GM12878 (cell line): Measurements from ENCODE around the gene ELMOD3. TPM values are rescaled to one million over a fixed set of nuclear protein-coding genes. Genes with fewer than 3 reads are reported as not detected.

ENCODE experiments used
- ATAC-seq: fragments of 200-7000 bp; cut with Tn5 transposase; 3 replicates; pipeline ENCODE4 v1.9.1; 2020; ENCODE audit warnings: mild to moderate bottlenecking, moderate library complexity
- BruUV-seq: library from RNA; stranded (reverse); fragments of 400-500 nt; replicated peaks from 2 replicates; lab custom pipeline; 2021; lab: Mats Ljungman, UMichigan
- CTCF ChIA-PET: fragments of 300-600 bp; sonication (Branson Sonifier 250); formaldehyde crosslinking; extraction: SDS; loops from one replicate; lab custom pipeline; 2021; ENCODE audit warnings: inconsistent platforms; lab: Yijun Ruan, JAX
- POLR2A ChIA-PET: fragments of 350-600 bp; formaldehyde crosslinking; extraction: SDS; loops from one replicate; lab custom pipeline; 2021; ENCODE audit warnings: inconsistent platforms; lab: Charles Lee
- RAD21 ChIA-PET: fragments of 300-600 bp; sonication (Branson Sonifier 250); formaldehyde crosslinking; loops from one replicate; lab custom pipeline; 2023; ENCODE audit warnings: antibody characterized with exemption; ENCODE audit not compliant: unreplicated experiment; lab: Charles Lee
- SMC1A ChIA-PET: fragments of 300-600 bp; sonication (Branson Sonifier 250); formaldehyde crosslinking; loops from one replicate; lab custom pipeline; 2023; ENCODE audit not compliant: unreplicated experiment, uncharacterized antibody; lab: Charles Lee
- DNase-seq: peaks from one replicate; pipeline ENCODE4 v3.0.0-alpha.2; 2011; ENCODE audit warnings: low read depth, low spot score
- FAIRE-seq: peaks from 3 replicates; lab custom pipeline; 2011; peaks lifted over from hg19 to GRCh38; lab: Jason Lieb, UNC
- H2AFZ ChIP-seq: 2 replicates; pipeline ENCODE4 v1.6.0; 2011; ENCODE audit warnings: low read depth, low read length, control low read depth; ENCODE audit not compliant: control insufficient read depth
- H3K27ac ChIP-seq: 2 replicates; pipeline ENCODE4 v1.5.1; 2011; ENCODE audit warnings: control low read depth; ENCODE audit not compliant: control insufficient read depth, insufficient read depth
- H3K27me3 ChIP-seq, 2 experiments: replicated peaks in 1 of 2; 2 replicates each; pipeline versions ENCODE4 v1.6.0 to v1.6.1; 2011; ENCODE audit warnings: low read length in 1 of 2; ENCODE audit not compliant: control insufficient read depth in 2 of 2, insufficient read depth in 2 of 2
- H3K36me3 ChIP-seq, 2 experiments: 2 replicates each; pipeline ENCODE4 v1.5.1; 2011; ENCODE audit warnings: low read length in 1 of 2; ENCODE audit not compliant: control insufficient read depth in 2 of 2, insufficient read depth in 2 of 2
- H3K4me1 ChIP-seq: 2 replicates; pipeline ENCODE4 v1.6.1; 2011; ENCODE audit warnings: mild to moderate bottlenecking, low read length, moderate library complexity, mixed read lengths; ENCODE audit not compliant: control insufficient read depth, insufficient read depth
- H3K4me2 ChIP-seq: 2 replicates; pipeline ENCODE4 v1.6.0; 2011; ENCODE audit warnings: control low read depth; ENCODE audit not compliant: control insufficient read depth, insufficient read depth
- H3K4me3 ChIP-seq: fragments of 200-600 bp; sonication (generic); 2 replicates; pipeline ENCODE4 v1.5.1; 2016
- H3K79me2 ChIP-seq: 2 replicates; pipeline ENCODE4 v1.6.0; 2011; ENCODE audit warnings: low read length; ENCODE audit not compliant: control insufficient read depth, insufficient read depth
- H3K9ac ChIP-seq: 2 replicates; pipeline ENCODE4 v1.8.0; 2011; ENCODE audit warnings: low read length, control low read depth, mixed read lengths; ENCODE audit not compliant: control insufficient read depth, insufficient read depth
- H3K9me3 ChIP-seq: replicated peaks from 3 replicates; pipeline ENCODE4 v1.5.1; 2011; ENCODE audit warnings: mild to moderate bottlenecking, low read length; ENCODE audit not compliant: control insufficient read depth, insufficient read depth
- H4K20me1 ChIP-seq: 2 replicates; pipeline ENCODE4 v1.6.0; 2011; ENCODE audit not compliant: control insufficient read depth, insufficient read depth
- CHD2 ChIP-seq: IDR thresholded peaks from 2 replicates; pipeline ENCODE4 v1.6.1; 2011; ENCODE audit warnings: low read depth, low read length, improper control_type of control experiment, borderline replicate concordance
- ZNF687 ChIP-seq: fragments of 450-650 bp; IDR thresholded peaks from 2 replicates; pipeline ENCODE4 v1.6.1; 2017; ENCODE audit warnings: mild to moderate bottlenecking, moderate library complexity
- WGBS: methylation state at CpG from one replicate; pipeline ENCODE4 v1.1.6; 2016; ENCODE audit warnings: low lambda C conversion rate; ENCODE audit not compliant: insufficient replicate concordance, insufficient coverage; ENCODE audit errors: missing lambda C conversion rate; 5-methylcytosine and 5-hydroxymethylcytosine counted together
- in situ Hi-C: fragments of 300-500 bp; cut with MboI; formaldehyde crosslinking; loops from 9 replicates; pipeline ENCODE4 v1.14.3; 2018; ENCODE audit warnings: mixed read lengths
- intact Hi-C: fragments of 100-400 bp; cut with micrococcal nuclease; formaldehyde crosslinking; loops from one replicate; pipeline ENCODE4 v1.14.2; 2022; ENCODE audit not compliant: unreplicated experiment
- polyA plus RNA-seq, 11 experiments: library from polyadenylated mRNA; depleted of rRNA in 4 of 11; unstranded in 6 of 11; stranded (reverse) in 5 of 11; fragments of >200 nt; fragmentation: Nextera tagmentation in 4 of 11; fragmentation: Illumina TruSeq in 1 of 11; extraction: Ambion mirVana in 4 of 11; extraction: Trizol in 1 of 11; gene quantifications; 1 replicate in 1 of 11; 2 replicates in 10 of 11; pipeline versions ENCODE4 v1.2.1 to v1.2.3, GENCODE V29; 2011 to 2016; ENCODE audit warnings: inconsistent platforms in 2 of 11, missing spikeins in 2 of 11, low read depth in 1 of 11
- total RNA-seq, 4 experiments: library from RNA; depleted of rRNA in 3 of 4; stranded (reverse); fragments of >200 nt in 3 of 4; fragmentation: Illumina TruSeq in 1 of 4; extraction: Trizol in 1 of 4; gene quantifications; 2 replicates each; pipeline versions ENCODE4 v1.2.1 to v1.2.3, GENCODE V29; 2013 to 2021

The ELMOD3 gene
- total and polyA plus RNA-seq, 10 of the 15 experiments (the other 5 are each of a cell fraction or from before 2014, with no cell fraction given), result 1.2 to 19.1 (median 12.5) TPM

GRCh38 chr2:85396531-85397470, 42.2 kb downstream of the ELMOD3 start:
- RAD21 ChIA-PET, result no interaction called here
- Histone ChIP-seq H3K27ac (no peak overlapping the region), H3K4me1 (peaks cover 15% of the 10 kb centered on the region), H3K79me2 (no peaks in the 10 kb centered on the region), H4K20me1 (no peaks in the 10 kb centered on the region), H3K36me3 (no peaks in the 10 kb centered on the region; a peak in 2 of 4 replicates), H2AFZ (no peak overlapping the region), H3K4me2 (0 out of 2 replicates have a peak overlapping the region, but pooled peaks have one; percentile 49), H3K9me3 (no peaks in the 10 kb centered on the region), H3K9ac (no peak overlapping the region), H3K4me3 (0 out of 2 replicates have a peak overlapping the region, but pooled peaks have one; percentile 8), H3K27me3 (no peaks in the 10 kb centered on the region)
- in situ Hi-C loops, result no loop called here
- CTCF ChIA-PET, result interaction anchor here (0.5 kb wide), 1 partner anchor 142 kb away, joined by 3 read pairs; the partner anchor contains the start of gene MAT2A
- FAIRE-seq (no peak), ATAC-seq (no peak), DNase-seq (no peak)
- TF ChIP-seq ZNF687 (peak; percentile 33; the same call in 1 of the 2 replicates), CHD2 (no peak)
- intact Hi-C loops, result no loop called here
- SMC1A ChIA-PET, result interaction anchor here (1.8 kb wide), 1 partner anchor 11 kb away, joined by 3 read pairs; no protein-coding TSS in a partner anchor
- no TSS peak for BruUV-seq
- WGBS, result 51% methylated on average over 5 of the region's 5 CpGs
- POLR2A ChIA-PET, result interaction anchor here (0.6 kb wide), 1 partner anchor 10 kb away, joined by 5 read pairs; no protein-coding TSS in a partner anchor
